ENCODE results near the gene BMP4.

DNA sequence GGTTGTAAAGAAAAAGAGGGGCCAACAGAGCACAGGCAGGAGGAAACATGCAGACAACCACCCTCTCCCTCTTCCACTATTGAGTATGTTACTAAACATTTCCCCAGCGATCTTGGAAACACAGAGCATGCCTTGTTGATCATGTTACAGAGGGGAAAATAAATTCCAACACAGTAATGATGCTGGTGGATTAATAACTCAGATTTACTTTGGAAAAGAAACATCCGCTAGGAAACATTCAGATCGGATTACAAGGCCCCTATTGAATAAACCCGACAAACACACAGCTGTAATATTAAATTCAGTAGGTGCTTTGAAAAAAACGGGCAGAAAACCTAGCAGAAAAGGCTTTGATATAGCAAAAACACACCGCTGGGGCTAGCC, 5.4 kb downstream of the BMP4 start:
- TF ChIP-seq, protein P1, sequence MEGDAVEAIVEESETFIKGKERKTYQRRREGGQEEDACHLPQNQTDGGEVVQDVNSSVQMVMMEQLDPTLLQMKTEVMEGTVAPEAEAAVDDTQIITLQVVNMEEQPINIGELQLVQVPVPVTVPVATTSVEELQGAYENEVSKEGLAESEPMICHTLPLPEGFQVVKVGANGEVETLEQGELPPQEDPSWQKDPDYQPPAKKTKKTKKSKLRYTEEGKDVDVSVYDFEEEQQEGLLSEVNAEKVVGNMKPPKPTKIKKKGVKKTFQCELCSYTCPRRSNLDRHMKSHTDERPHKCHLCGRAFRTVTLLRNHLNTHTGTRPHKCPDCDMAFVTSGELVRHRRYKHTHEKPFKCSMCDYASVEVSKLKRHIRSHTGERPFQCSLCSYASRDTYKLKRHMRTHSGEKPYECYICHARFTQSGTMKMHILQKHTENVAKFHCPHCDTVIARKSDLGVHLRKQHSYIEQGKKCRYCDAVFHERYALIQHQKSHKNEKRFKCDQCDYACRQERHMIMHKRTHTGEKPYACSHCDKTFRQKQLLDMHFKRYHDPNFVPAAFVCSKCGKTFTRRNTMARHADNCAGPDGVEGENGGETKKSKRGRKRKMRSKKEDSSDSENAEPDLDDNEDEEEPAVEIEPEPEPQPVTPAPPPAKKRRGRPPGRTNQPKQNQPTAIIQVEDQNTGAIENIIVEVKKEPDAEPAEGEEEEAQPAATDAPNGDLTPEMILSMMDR (IDR thresholded peaks at IDR 0.05) = no peak
- no peak for TF ChIP-seq EZH2 (IDR thresholded peaks at IDR 0.05; ENCODE audit: borderline replicate concordance, insufficient read depth, low read depth, low read length, poor library complexity, severe bottlenecking)
